Muscle layer of colon (tissue), 2 donors: ENCODE data around the gene ZMYND19.
"Not testable (repeated sequence)": the region's sequence is repeated elsewhere in the genome, so short reads cannot be mapped to it uniquely, and the experiment has no call there.

Source experiments
- H3K27ac ChIP-seq: one replicate; pipeline ENCODE4 v1.7.0; 2013; ENCODE audit warnings: low read depth, mild to moderate bottlenecking, low read length, moderate library complexity
- H3K27me3 ChIP-seq, 2 donors: one replicate each; pipeline ENCODE4 v1.7.0; 2013; ENCODE audit warnings: low read length in 2 of 2, mild to moderate bottlenecking in 2 of 2; ENCODE audit not compliant: insufficient read depth in 2 of 2, control insufficient read depth in 1 of 2
- H3K36me3 ChIP-seq: one replicate; pipeline ENCODE4 v1.7.0; 2013; ENCODE audit warnings: mild to moderate bottlenecking, low read length; ENCODE audit not compliant: insufficient read depth
- H3K4me1 ChIP-seq: one replicate; pipeline ENCODE4 v1.7.0; 2013; ENCODE audit warnings: mild to moderate bottlenecking, low read length; ENCODE audit not compliant: insufficient read depth
- H3K4me3 ChIP-seq, 2 donors: one replicate each; pipeline ENCODE4 v1.7.0; 2013; ENCODE audit warnings: low read length in 2 of 2, low read depth in 1 of 2, mild to moderate bottlenecking in 1 of 2, moderate library complexity in 1 of 2
- H3K9ac ChIP-seq: one replicate; pipeline ENCODE4 v1.7.0; 2013; ENCODE audit warnings: low read length
- H3K9me3 ChIP-seq: one replicate; pipeline ENCODE4 v1.7.0; 2013; ENCODE audit warnings: mild to moderate bottlenecking, low read length
- donor health status: abdominal sarcoma.
- donor health status: Adenocarcinoma of cecum.

Gene ZMYND19

GRCh38 chr9:137598943-137599342 is 8.6 kb upstream of the ZMYND19 start:
- Histone ChIP-seq H3K36me3 (no peaks in the 10 kb centered on the region), H3K4me1 (no peaks in the 10 kb centered on the region), H3K4me3 (no peak overlapping the region), H3K9ac (no peak overlapping the region), H3K27ac (no peak overlapping the region), H3K27me3 (no peaks in the 10 kb centered on the region), H3K9me3 (no peaks in the 10 kb centered on the region)

GRCh38 chr9:137596577-137596976 is 6.3 kb upstream of the ZMYND19 start:
- H3K36me3 ChIP-seq = not testable (repeated sequence)

GRCh38 chr9:137593176-137593575 is 2.9 kb upstream of the ZMYND19 start:
- no peak overlapping the region for H3K27ac ChIP-seq
- H3K27me3 ChIP-seq = no peaks in the 10 kb centered on the region
- H3K4me3 ChIP-seq = no peak overlapping the region
- H3K9ac ChIP-seq = no peak overlapping the region
- peaks cover 15% of the 10 kb centered on the region for H3K4me1 ChIP-seq
- no peaks in the 10 kb centered on the region for H3K36me3 ChIP-seq
- no peaks in the 10 kb centered on the region for H3K9me3 ChIP-seq

More at GRCh38 chr9:137596577-137596976, 6.3 kb upstream of the ZMYND19 start:
- H3K4me3 ChIP-seq, H3K4me1 ChIP-seq, H3K27me3 ChIP-seq, H3K27ac ChIP-seq, H3K9ac ChIP-seq, H3K9me3 ChIP-seq: not testable (repeated sequence)

- H3K4me1 ChIP-seq = peaks cover 15% of the 10 kb centered on the region
- peaks cover 2% of the 10 kb centered on the region for H3K36me3 ChIP-seq
- no peak overlapping the region for H3K27ac ChIP-seq
- no peaks in the 10 kb centered on the region for H3K27me3 ChIP-seq
- no peak overlapping the region for H3K4me3 ChIP-seq
- no peaks in the 10 kb centered on the region for H3K9me3 ChIP-seq
- H3K9ac ChIP-seq = no peak overlapping the region
Observed at GRCh38 chr9:137592767-137593166, 2.5 kb upstream of the ZMYND19 start.

GRCh38 chr9:137590123-137590468 is 216 bp downstream of the ZMYND19 start:
- H3K27me3 ChIP-seq = no peaks in the 10 kb centered on the region
- H3K4me1 ChIP-seq = peaks cover 15% of the 10 kb centered on the region

GRCh38 chr9:137589441-137590122 is 730 bp downstream of the ZMYND19 start:
- Histone ChIP-seq H3K4me1 (peaks cover 15% of the 10 kb centered on the region), H3K27ac (peak overlapping the region; percentile 35)

More at GRCh38 chr9:137590123-137590468, 216 bp downstream of the ZMYND19 start:
- Histone ChIP-seq H3K27ac (no peak overlapping the region), H3K9ac (no peak overlapping the region), H3K9me3 (no peaks in the 10 kb centered on the region), H3K4me3 (no peak overlapping the region), H3K36me3 (peaks cover 24% of the 10 kb centered on the region)

GRCh38 chr9:137588891-137589290 is 1.4 kb downstream of the ZMYND19 start:
- Histone ChIP-seq H3K27me3 (no peaks in the 10 kb centered on the region), H3K9me3 (no peaks in the 10 kb centered on the region), H3K4me3 (peak overlapping the region in 1 of 2 donors; percentile 47), H3K36me3 (peaks cover 24% of the 10 kb centered on the region), H3K4me1 (peaks cover 15% of the 10 kb centered on the region), H3K27ac (no peak overlapping the region), H3K9ac (no peak overlapping the region)

More at GRCh38 chr9:137589441-137590122, 730 bp downstream of the ZMYND19 start:
- H3K4me3 ChIP-seq = peak overlapping the region in 1 of 2 donors; percentile 47
- no peak overlapping the region for H3K9ac ChIP-seq
- H3K9me3 ChIP-seq = no peaks in the 10 kb centered on the region
- H3K27me3 ChIP-seq = no peaks in the 10 kb centered on the region
- peaks cover 24% of the 10 kb centered on the region for H3K36me3 ChIP-seq

- no peak overlapping the region for H3K9ac ChIP-seq
- H3K4me3 ChIP-seq = no peak overlapping the region
- H3K27ac ChIP-seq = no peak overlapping the region
- H3K36me3 ChIP-seq = peaks cover 30% of the 10 kb centered on the region
- peaks cover 15% of the 10 kb centered on the region for H3K4me1 ChIP-seq
- H3K27me3 ChIP-seq = no peaks in the 10 kb centered on the region
- H3K9me3 ChIP-seq = no peaks in the 10 kb centered on the region
Observed at GRCh38 chr9:137588311-137588710, 2.0 kb downstream of the ZMYND19 start.

- no peak overlapping the region for H3K27ac ChIP-seq
- H3K9ac ChIP-seq = no peak overlapping the region
- H3K4me1 ChIP-seq = peaks cover 15% of the 10 kb centered on the region
- H3K36me3 ChIP-seq = peaks cover 41% of the 10 kb centered on the region
- H3K9me3 ChIP-seq = no peaks in the 10 kb centered on the region
- no peaks in the 10 kb centered on the region for H3K27me3 ChIP-seq
- H3K4me3 ChIP-seq = no peak overlapping the region
Observed at GRCh38 chr9:137586854-137587253, 3.5 kb downstream of the ZMYND19 start.

- Histone ChIP-seq H3K27ac (no peak overlapping the region), H3K36me3 (peaks cover 41% of the 10 kb centered on the region), H3K4me1 (peaks cover 4% of the 10 kb centered on the region), H3K9me3 (no peaks in the 10 kb centered on the region), H3K4me3 (no peak overlapping the region), H3K9ac (no peak overlapping the region), H3K27me3 (no peaks in the 10 kb centered on the region)
Observed at GRCh38 chr9:137583957-137584356, 6.4 kb downstream of the ZMYND19 start.

- Histone ChIP-seq H3K27me3 (no peaks in the 10 kb centered on the region), H3K4me3 (no peak overlapping the region), H3K27ac (no peak overlapping the region), H3K9ac (no peak overlapping the region), H3K36me3 (peaks cover 41% of the 10 kb centered on the region), H3K9me3 (no peaks in the 10 kb centered on the region), H3K4me1 (no peaks in the 10 kb centered on the region)
Observed at GRCh38 chr9:137583347-137583746, 7.0 kb downstream of the ZMYND19 start.

- Histone ChIP-seq H3K27me3 (no peaks in the 10 kb centered on the region), H3K27ac (no peak overlapping the region), H3K9me3 (no peaks in the 10 kb centered on the region), H3K4me3 (no peak overlapping the region), H3K4me1 (peaks cover 7% of the 10 kb centered on the region), H3K36me3 (peaks cover 36% of the 10 kb centered on the region), H3K9ac (no peak overlapping the region)
Observed at GRCh38 chr9:137582286-137582860, 7.9 kb downstream of the ZMYND19 start.
